DOHH2 (cell line): Measurements from ENCODE around the gene TMEM14B.

ENCODE experiments used
- H3F3A ChIP-seq: fragments of 200-600 bp; sonication (generic), shearing (Covaris generic); 2 replicates; pipeline ENCODE4 v1.6.0; 2016; ENCODE audit warnings: antibody characterized with exemption, mild to moderate bottlenecking; ENCODE audit not compliant: control insufficient read depth, insufficient read depth
- H3K27ac ChIP-seq: fragments of 200-600 bp; sonication (generic); 2 replicates; pipeline ENCODE4 v1.5.1; 2014; ENCODE audit warnings: low read depth, mild to moderate bottlenecking, low read length, moderate library complexity
- H3K27me3 ChIP-seq: fragments of 200-600 bp; sonication (generic); 2 replicates; pipeline ENCODE4 v1.6.1; 2014; ENCODE audit warnings: mild to moderate bottlenecking, low read length, mixed read lengths; ENCODE audit not compliant: control insufficient read depth
- H3K36me3 ChIP-seq: fragments of 200-600 bp; sonication (generic); 2 replicates; pipeline ENCODE4 v1.6.1; 2014; ENCODE audit warnings: mild to moderate bottlenecking, low read length, moderate library complexity, mixed read lengths; ENCODE audit not compliant: control insufficient read depth
- H3K4me1 ChIP-seq: fragments of 200-600 bp; sonication (generic); 2 replicates; pipeline ENCODE4 v1.6.1; 2014; ENCODE audit warnings: mild to moderate bottlenecking, low read length, mixed read lengths; ENCODE audit not compliant: control insufficient read depth
- H3K4me2 ChIP-seq: fragments of 200-600 bp; sonication (generic); 2 replicates; pipeline ENCODE4 v1.6.0; 2014; ENCODE audit warnings: mild to moderate bottlenecking, low read length, moderate library complexity
- H3K4me3 ChIP-seq: fragments of 200-600 bp; sonication (generic); 2 replicates; pipeline ENCODE4 v1.5.1; 2014; ENCODE audit warnings: mild to moderate bottlenecking, low read length, mixed read lengths
- H3K79me2 ChIP-seq: fragments of 200-600 bp; sonication (generic); 2 replicates; pipeline ENCODE4 v1.6.1; 2014; ENCODE audit warnings: mild to moderate bottlenecking, low read length, mixed read lengths; ENCODE audit not compliant: control insufficient read depth
- H3K9me2 ChIP-seq: fragments of 200-600 bp; sonication (generic); replicated peaks from 2 replicates; pipeline ENCODE4 v1.6.1; 2014; ENCODE audit warnings: mild to moderate bottlenecking, low read length, mixed read lengths; ENCODE audit not compliant: control insufficient read depth
- H3K9me3 ChIP-seq: fragments of 200-600 bp; sonication (generic); 2 replicates; pipeline ENCODE4 v1.6.1; 2014; ENCODE audit warnings: antibody characterized with exemption, low read length, mixed read lengths; ENCODE audit not compliant: control insufficient read depth, insufficient read depth
- H4K20me1 ChIP-seq: fragments of 200-600 bp; sonication (generic); 2 replicates; pipeline ENCODE4 v1.6.0; 2014; ENCODE audit warnings: low read depth, mild to moderate bottlenecking, antibody characterized with exemption, low read length, moderate library complexity; ENCODE audit not compliant: control insufficient read depth, insufficient read depth
- CTCF ChIP-seq: fragments of 200-600 bp; sonication (generic); IDR thresholded peaks from one replicate; pipeline ENCODE4 v1.5.1; 2014; ENCODE audit warnings: antibody characterized with exemption, mild to moderate bottlenecking, low read depth, low read length; ENCODE audit not compliant: poor library complexity, severe bottlenecking
- EZH2phosphoT487 ChIP-seq: fragments of 200-600 bp; sonication (generic); IDR thresholded peaks from 2 replicates; pipeline ENCODE4 v1.6.1; 2017; ENCODE audit warnings: borderline replicate concordance, mild to moderate bottlenecking, antibody characterized with exemption, low read length, moderate library complexity, mixed read lengths

TMEM14B gene

DNA sequence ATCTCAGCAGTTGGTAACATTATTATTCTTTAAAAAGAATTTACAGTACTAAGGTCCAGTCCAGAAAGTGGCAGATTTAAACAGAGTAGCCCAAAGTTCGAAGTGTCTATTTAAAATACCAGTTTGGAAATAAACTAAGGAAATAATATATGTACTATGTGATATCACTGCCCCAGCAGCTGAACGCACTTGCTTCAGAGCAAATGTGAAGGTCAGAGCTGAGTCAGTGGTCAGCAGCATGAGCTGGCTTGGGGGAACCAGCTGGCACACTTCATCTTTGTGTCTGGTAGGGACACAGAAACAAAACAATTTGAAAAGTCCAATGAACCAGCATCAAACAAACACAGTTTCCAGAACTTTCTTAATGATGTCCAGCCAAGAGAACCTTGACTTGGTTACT is 15.4 kb downstream of the TMEM14B start:
- no peaks in the 10 kb centered on the region for H3K9me3 ChIP-seq
- no peaks in the 10 kb centered on the region for H3K4me1 ChIP-seq
- no peak overlapping the region for H3K4me2 ChIP-seq
- no peak overlapping the region for H3K27ac ChIP-seq
- H3K79me2 ChIP-seq: no peaks in the 10 kb centered on the region
- H3F3A ChIP-seq: no peaks in the 10 kb centered on the region
- no peaks in the 10 kb centered on the region for H3K27me3 ChIP-seq
- H3K9me2 ChIP-seq: no peaks in the 10 kb centered on the region
- H3K36me3 ChIP-seq: peaks cover 18% of the 10 kb centered on the region
- no peak overlapping the region for H3K4me3 ChIP-seq
- TF ChIP-seq EZH2phosphoT487 (no peak), CTCF (no peak)
- no peaks in the 10 kb centered on the region for H4K20me1 ChIP-seq

DNA sequence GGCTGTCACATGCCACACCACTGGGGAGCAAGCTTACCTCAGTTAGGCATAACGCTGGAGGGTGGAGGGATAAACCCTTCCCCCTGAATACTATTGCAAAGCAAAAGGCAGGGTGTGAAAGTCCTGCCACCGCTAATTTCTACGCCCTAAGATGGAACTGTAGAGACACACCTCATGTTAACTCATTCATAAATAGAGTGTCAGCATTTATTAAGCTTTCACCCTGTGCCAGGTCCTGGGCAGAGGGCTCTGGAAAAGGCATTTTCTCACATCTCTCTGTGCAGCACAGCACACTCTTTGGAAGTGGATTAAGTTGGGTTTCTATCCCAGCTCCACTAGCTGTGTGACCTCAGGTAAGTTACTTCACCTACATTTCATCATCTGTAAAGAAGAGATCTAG is 21.8 kb downstream of the TMEM14B start:
- no peak overlapping the region for H3K27ac ChIP-seq
- H3K4me2 ChIP-seq: no peak overlapping the region
- TF ChIP-seq EZH2phosphoT487 (no peak), CTCF (no peak)
- no peaks in the 10 kb centered on the region for H3K27me3 ChIP-seq
- no peaks in the 10 kb centered on the region for H3K9me2 ChIP-seq
- H3K4me1 ChIP-seq: no peaks in the 10 kb centered on the region
- H3K79me2 ChIP-seq: no peaks in the 10 kb centered on the region
- no peaks in the 10 kb centered on the region for H3K9me3 ChIP-seq
- H3F3A ChIP-seq: peaks cover 3% of the 10 kb centered on the region; the same call in 1 of the 2 replicates
- no peaks in the 10 kb centered on the region for H4K20me1 ChIP-seq
- no peak overlapping the region for H3K4me3 ChIP-seq
- H3K36me3 ChIP-seq: no peaks in the 10 kb centered on the region; the same call in 1 of the 2 replicates

DNA sequence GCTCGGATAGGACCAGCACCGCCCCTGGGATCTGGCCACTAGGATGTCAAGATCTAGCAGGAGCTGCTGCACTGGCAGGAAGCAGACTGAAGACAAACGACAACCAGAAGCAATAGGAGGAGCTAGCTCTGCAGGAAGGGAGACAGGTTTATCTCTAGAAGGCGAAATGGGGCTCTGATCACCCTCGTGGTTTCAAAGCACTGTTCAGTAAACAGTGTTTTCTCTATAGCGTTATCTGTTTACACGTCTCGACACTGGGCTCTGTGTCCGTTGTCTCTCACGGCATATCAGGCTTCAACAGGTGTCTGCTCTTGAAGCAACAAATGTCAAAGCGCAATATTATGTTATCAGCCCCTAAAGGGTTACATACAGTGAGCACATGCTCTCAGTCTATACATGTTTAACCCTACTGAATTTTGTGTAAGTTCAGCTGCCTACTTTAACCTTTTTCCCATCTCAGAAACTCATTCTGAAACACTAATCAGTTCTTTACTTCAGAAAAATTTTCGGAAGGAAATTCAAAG is 23.8 kb downstream of the TMEM14B start:
- Histone ChIP-seq H3K9me2 (no peaks in the 10 kb centered on the region), H3K4me3 (no peak overlapping the region), H3K4me1 (no peaks in the 10 kb centered on the region), H3K27me3 (no peaks in the 10 kb centered on the region), H3K27ac (no peak overlapping the region), H3K36me3 (no peaks in the 10 kb centered on the region; the same call in 1 of the 2 replicates), H4K20me1 (no peaks in the 10 kb centered on the region), H3K4me2 (no peak overlapping the region), H3K79me2 (no peaks in the 10 kb centered on the region), H3F3A (peaks cover 3% of the 10 kb centered on the region; the same call in 1 of the 2 replicates), H3K9me3 (no peaks in the 10 kb centered on the region)
- TF ChIP-seq CTCF: no peak

DNA sequence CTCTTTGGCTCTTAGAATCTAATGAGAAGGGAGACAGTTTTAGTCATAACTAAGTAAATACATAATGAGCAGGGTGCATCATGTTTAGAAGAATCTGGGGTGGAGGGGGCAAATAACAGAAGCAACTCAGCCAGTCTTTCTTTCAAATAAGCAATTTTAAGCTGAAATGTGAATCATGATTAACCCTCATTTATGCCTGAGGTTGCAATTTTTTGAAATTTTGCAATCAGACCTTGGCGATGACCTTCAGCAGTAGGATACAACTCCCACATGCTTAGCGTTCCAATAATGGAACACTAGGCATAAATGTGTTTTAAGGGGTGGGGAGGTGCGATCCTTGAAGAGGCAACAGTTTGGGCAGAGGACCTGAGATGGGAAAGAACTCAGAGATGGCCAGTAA is 30.6 kb downstream of the TMEM14B start:
- peaks cover 1% of the 10 kb centered on the region; the same call in 1 of the 2 replicates for H3F3A ChIP-seq
- H3K79me2 ChIP-seq: no peaks in the 10 kb centered on the region
- no peaks in the 10 kb centered on the region for H3K4me1 ChIP-seq
- H4K20me1 ChIP-seq: no peaks in the 10 kb centered on the region
- no peak overlapping the region for H3K4me2 ChIP-seq
- TF ChIP-seq EZH2phosphoT487 (no peak), CTCF (no peak)
- no peaks in the 10 kb centered on the region for H3K9me2 ChIP-seq
- no peaks in the 10 kb centered on the region for H3K9me3 ChIP-seq
- H3K36me3 ChIP-seq: no peaks in the 10 kb centered on the region; the same call in 1 of the 2 replicates
- H3K27ac ChIP-seq: no peak overlapping the region
- no peak overlapping the region for H3K4me3 ChIP-seq
- H3K27me3 ChIP-seq: no peaks in the 10 kb centered on the region
